Stimulated activated naive B cell treated with anti-CD40 and anti-IgM and Interleukin-4, amounts not matched to agents 10 μg/mL and 1 μg/mL and 100 μg/mL, for 72 hours (primary cell): ENCODE measurements around the gene CYP11A1.

ENCODE experiments used
- ATAC-seq, 2 donors: fragments of 150-1000 bp; cut with Tn5 transposase; replicated peaks; 2 replicates each; pipeline ENCODE4 v1.10.0; 2021; ENCODE audit warnings: moderate library complexity in 1 of 2
- DNase-seq: peaks from one replicate; pipeline ENCODE4 v3.0.0; 2021
- H3K27ac Mint-ChIP-seq: one replicate; pipeline ENCODE4 v1.8.0; 2022; ENCODE audit warnings: mild to moderate bottlenecking, mixed read lengths
- H3K27me3 Mint-ChIP-seq, 2 donors: one replicate each; pipeline ENCODE4 v1.8.0; 2022; ENCODE audit warnings: mixed read lengths in 2 of 2
- H3K36me3 Mint-ChIP-seq, 2 donors: one replicate each; pipeline ENCODE4 v1.8.0; 2022; ENCODE audit warnings: mixed read lengths in 2 of 2, mild to moderate bottlenecking in 1 of 2
- H3K4me1 Mint-ChIP-seq, 2 donors: one replicate each; pipeline ENCODE4 v1.8.0; 2022; ENCODE audit warnings: mixed read lengths in 2 of 2, mild to moderate bottlenecking in 1 of 2
- H3K4me3 Mint-ChIP-seq, 2 donors: one replicate each; pipeline ENCODE4 v1.8.0; 2022; ENCODE audit warnings: mild to moderate bottlenecking in 2 of 2, mixed read lengths in 2 of 2, moderate library complexity in 1 of 2
- H3K9me3 Mint-ChIP-seq, 2 donors: one replicate each; pipeline ENCODE4 v1.8.0; 2022; ENCODE audit warnings: mixed read lengths in 2 of 2, mild to moderate bottlenecking in 1 of 2

Gene CYP11A1

DNA sequence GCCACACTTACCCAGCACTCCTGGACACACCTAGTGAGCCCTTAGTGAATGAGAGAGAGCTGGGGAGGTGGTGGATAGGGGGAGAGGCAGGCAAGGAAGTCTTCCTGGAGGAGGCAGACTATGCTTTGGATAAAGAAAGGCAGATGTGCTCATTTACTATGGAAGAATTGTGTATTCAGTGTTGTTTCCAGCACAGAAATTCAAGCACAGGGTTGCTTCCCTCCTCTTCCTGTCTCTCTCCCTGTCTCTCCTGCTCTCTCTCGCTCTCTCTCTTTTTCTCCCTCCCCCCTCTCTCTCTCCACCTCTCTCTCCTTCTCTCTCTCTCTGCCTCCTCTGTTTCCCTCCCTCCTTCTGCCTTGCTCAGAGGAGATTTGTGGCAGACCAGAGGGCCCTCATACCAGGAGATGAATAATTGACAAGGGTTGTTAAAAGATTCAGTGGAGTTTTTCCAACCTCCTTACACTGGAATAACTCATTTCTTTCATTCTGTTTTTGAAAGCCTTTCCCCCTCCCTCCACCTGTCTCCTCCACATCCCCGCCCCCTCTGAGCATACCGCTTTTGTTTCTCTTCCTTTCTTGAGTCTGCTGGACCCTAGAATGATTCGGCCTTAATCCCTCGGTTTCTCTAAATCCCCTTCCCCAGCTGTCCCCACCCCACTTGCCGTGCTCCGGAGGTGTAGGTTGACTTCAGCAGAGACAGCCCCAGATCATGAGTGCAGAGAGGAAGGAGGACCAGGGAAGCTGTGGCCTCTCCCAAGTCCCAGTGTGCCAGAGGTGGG lies 65.7 kb downstream of the CYP11A1 start:
- no peak for DNase-seq
- H3K4me1 Mint-ChIP-seq = no peaks in the 10 kb centered on the region
- no peak overlapping the region for H3K4me3 Mint-ChIP-seq
- ATAC-seq = no peak
- H3K27me3 Mint-ChIP-seq = peaks cover 70 to 74% of the 10 kb centered on the region in 2 donors
- no peak overlapping the region for H3K27ac Mint-ChIP-seq
- H3K36me3 Mint-ChIP-seq = no peaks in the 10 kb centered on the region
- no peaks in the 10 kb centered on the region for H3K9me3 Mint-ChIP-seq

DNA sequence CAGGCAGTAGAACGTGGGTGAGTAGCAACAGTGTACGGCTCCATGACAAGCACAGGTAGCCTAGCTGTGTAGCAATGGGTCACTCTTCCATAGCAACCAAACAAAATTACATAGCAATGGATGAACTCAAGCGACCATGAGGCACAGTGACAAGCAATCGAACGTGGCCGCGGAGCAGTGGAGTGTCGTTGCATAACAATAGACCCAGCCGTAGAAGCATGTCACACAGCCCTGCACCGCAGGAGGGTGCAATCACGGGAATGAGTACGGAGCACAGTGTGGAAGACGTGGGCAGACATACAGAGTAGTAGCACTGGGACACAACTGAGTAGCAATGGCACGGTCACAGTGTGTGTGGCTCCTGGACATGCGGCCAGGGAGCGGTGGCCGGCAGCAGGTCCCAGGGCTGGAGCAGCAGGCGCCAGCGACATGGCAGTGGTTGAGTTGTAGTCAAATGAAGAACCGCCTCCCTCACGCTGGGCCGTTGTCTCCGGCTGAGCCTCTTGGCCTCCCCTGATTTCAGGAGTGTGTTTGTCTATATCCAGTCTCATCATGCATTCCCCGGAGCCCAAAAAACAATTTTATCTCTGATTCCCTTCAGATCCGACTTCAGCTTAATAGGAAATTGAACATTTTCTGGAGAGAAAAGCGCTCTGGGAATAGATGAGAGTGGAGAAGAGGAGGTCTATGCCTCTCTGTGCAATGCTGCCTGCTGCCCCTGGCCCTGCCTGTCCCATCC lies 67.2 kb downstream of the CYP11A1 start:
- ATAC-seq = no peak
- H3K36me3 Mint-ChIP-seq = no peaks in the 10 kb centered on the region
- no peaks in the 10 kb centered on the region for H3K9me3 Mint-ChIP-seq
- no peak overlapping the region for H3K27ac Mint-ChIP-seq
- no peak overlapping the region for H3K4me3 Mint-ChIP-seq
- H3K27me3 Mint-ChIP-seq = peaks cover 58 to 61% of the 10 kb centered on the region in 2 donors
- no peak for DNase-seq
- H3K4me1 Mint-ChIP-seq = no peaks in the 10 kb centered on the region

DNA sequence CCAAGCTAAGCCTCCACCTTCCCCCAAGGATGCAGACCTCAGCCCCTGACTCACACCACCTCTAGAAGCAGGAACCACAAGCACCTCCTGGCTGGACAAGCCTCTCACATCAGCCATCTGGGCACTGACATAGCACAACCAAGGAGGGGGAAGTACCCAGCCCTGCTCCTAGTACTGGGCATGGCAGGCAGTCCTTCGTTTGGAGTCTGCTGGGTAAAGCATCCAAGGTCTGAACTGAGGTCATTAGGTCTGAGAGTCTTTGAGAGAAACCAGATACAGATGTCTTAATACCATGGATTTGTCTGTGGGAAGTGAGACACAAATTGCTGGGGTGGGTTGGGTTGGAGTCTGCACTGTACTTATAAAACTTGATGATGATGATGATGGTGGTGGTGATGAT lies 69.6 kb downstream of the CYP11A1 start:
- Mint-ChIP-seq H3K27me3 (peaks cover 46 to 53% of the 10 kb centered on the region in 2 donors), H3K36me3 (no peaks in the 10 kb centered on the region), H3K4me3 (no peak overlapping the region), H3K4me1 (no peaks in the 10 kb centered on the region), H3K27ac (no peak overlapping the region), H3K9me3 (no peaks in the 10 kb centered on the region)
- ATAC-seq = no peak
- no peak for DNase-seq

DNA sequence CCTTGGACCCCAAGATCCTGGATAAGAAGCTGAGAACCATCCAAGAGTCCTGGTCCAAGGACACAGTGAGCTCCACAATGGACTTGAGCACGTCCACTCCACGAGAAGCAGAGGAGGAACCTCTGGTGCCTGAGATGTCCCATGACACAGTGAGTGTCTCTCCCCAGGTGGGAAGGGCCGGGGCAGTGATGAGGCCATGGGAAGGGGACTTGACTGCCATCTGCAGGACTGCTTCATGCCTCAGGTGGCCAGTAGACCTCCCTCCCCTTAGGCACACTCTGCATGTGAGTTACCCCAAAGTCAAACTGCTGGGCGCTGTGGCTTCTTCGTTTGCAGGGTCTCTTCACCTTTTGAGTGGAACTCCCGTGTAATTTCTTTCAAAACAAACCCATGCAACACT lies 71.6 kb downstream of the CYP11A1 start:
- Mint-ChIP-seq H3K27me3 (peaks cover 39 to 51% of the 10 kb centered on the region in 2 donors), H3K4me3 (no peak overlapping the region), H3K27ac (no peak overlapping the region), H3K4me1 (peaks cover 6 to 10% of the 10 kb centered on the region in 2 donors), H3K9me3 (peaks cover 2 to 4% of the 10 kb centered on the region in 2 donors), H3K36me3 (peaks cover 0 to 4% of the 10 kb centered on the region in 2 donors)
- ATAC-seq (no peak), DNase-seq (no peak)

DNA sequence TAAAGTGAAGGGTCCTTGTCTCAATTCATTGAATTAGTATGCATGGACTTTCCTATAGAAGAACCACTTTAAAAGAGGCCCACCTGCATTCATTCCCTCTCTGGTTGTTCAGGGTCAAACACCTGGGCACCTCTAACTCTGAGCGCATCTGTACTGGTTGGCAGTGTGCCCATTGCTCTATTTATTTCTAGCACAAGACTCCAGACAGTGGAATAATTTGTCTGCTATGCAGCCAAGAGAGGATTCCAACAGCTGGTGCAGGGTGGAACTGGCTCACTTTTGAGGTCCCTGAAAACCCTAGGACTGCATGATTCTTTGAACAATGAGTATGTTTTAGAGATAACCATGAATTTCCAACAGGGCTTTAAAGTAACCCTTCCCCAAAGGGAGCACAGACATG lies 73.4 kb downstream of the CYP11A1 start:
- ATAC-seq (no peak), DNase-seq (no peak)
- Mint-ChIP-seq H3K4me3 (no peak overlapping the region), H3K36me3 (peaks cover 0 to 4% of the 10 kb centered on the region in 2 donors), H3K27me3 (peaks cover 33 to 36% of the 10 kb centered on the region in 2 donors), H3K27ac (no peak overlapping the region), H3K4me1 (peaks cover 9 to 16% of the 10 kb centered on the region in 2 donors), H3K9me3 (peaks cover 4% of the 10 kb centered on the region in 2 donors)

DNA sequence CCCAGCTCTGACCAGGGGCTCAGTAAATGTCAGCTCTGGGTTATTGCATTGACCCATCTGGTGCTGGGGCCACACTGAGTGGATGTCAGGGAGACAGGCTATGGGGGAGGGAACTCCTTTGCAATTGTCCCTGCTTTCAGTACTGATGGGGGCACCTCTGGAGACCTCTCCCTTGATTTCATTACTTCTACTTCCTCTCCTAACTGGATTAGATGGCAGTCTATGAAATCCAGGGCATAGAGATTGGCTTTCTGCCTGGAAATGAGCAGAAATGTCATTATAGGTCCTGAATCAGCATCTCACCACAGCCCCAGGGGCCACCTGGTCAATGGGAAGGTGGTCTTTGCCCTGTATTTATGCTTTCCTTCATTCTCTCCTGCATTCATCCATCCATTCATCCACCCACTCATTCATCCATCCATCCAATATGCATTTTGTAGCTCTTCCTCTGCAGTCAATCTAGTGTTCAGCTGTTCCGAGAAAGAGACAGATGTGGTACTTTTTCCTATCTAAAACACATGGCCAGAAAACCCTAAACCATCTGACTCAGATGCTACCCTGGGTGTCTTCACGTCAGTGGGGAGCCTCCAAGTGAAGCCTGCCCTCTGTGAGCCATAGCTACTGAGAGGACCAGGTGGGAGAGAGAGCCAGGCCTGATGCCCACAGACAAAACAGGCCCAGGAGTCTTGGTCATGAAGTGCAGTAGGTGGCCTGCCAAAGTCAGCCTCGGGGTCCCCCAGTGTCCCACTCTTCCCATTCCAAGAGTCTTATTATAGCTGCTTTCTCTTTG lies 74.2 kb downstream of the CYP11A1 start:
- ATAC-seq (no peak), DNase-seq (no peak)
- H3K27ac Mint-ChIP-seq = no peak overlapping the region
- H3K27me3 Mint-ChIP-seq = peaks cover 38 to 40% of the 10 kb centered on the region in 2 donors
- peaks cover 0 to 4% of the 10 kb centered on the region in 2 donors for H3K36me3 Mint-ChIP-seq
- H3K4me1 Mint-ChIP-seq = peaks cover 9 to 16% of the 10 kb centered on the region in 2 donors
- H3K4me3 Mint-ChIP-seq = no peak overlapping the region
- peaks cover 4% of the 10 kb centered on the region in 2 donors for H3K9me3 Mint-ChIP-seq

DNA sequence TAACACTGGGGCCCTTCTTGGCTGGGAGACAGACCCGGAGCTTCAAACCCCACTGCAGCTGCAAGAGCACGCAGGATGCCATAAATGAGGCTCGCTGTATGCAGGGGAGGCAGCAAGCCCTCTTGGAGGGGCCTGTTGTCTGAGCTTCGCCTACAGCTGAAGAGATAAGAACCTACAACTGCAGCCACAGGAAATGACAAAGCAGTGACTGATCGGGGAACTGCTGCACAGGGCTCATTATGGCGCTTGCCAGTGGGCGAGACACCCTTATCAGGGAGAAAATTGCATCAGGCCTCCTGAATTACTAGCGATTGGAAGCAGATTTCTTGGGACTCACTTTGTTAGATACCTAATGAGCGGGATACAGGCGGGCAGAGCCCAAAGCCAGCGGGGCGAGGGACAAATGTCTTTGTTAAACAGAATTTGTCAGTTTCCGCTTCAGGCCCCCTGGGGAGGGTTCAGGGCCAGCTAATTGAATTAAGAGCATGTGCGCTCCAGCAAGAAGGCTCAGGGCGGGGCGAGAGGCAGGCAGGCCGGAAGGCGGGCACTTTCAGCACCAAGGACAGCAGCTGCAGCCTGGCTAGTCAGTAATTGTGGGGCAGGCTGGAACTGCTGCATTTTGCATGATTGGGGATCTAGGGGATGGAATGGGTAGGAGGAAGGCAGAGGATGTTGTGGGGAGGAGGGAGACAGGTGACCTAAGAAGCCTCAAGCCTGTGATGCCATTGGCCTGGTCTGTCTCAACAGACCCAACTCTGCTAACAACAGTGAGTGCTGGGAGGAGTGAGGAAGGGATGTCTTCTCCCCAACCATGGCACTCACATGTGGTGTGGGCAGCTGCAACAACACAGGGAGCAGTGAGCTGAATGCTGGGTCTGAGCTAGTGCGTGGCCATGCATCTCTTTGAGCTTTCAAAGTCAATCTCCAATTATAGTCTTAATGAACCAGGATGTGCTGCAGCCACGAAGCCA lies 76.1 kb downstream of the CYP11A1 start:
- DNase-seq = peak; percentile 39
- Mint-ChIP-seq H3K4me3 (peak overlapping the region; percentile 5 to 23), H3K27ac (peak overlapping the region; percentile 67), H3K4me1 (peaks cover 9 to 16% of the 10 kb centered on the region in 2 donors), H3K27me3 (peaks cover 50 to 51% of the 10 kb centered on the region in 2 donors), H3K36me3 (peaks cover 0 to 4% of the 10 kb centered on the region in 2 donors), H3K9me3 (peaks cover 4% of the 10 kb centered on the region in 2 donors)
- ATAC-seq = peak; percentile 74 to 75

DNA sequence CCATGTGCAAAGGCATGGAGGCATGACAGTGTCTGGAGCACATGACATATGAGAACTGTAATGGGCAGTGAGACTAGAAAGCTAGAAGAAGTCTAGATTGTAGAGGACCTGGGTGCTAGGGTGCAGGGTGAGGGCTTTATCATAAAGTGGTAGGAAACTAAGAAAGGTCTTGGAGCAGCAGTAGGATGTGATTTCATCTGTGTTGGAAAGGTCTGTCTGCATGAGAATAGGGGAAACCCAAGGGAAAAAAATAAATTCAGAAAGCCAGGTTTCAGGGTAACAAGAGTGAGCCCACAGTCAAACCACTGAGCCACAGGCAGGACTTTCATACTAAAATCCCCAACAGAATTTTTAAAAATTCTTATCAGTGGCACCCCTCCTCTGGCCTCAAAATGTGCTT lies 76.8 kb downstream of the CYP11A1 start:
- ATAC-seq (peak; percentile 13 to 24), DNase-seq (no peak)
- Mint-ChIP-seq H3K9me3 (peaks cover 4% of the 10 kb centered on the region in 2 donors), H3K27me3 (peaks cover 50 to 58% of the 10 kb centered on the region in 2 donors), H3K36me3 (peaks cover 0 to 4% of the 10 kb centered on the region in 2 donors), H3K4me1 (peaks cover 9 to 16% of the 10 kb centered on the region in 2 donors), H3K27ac (no peak overlapping the region), H3K4me3 (no peak overlapping the region)

DNA sequence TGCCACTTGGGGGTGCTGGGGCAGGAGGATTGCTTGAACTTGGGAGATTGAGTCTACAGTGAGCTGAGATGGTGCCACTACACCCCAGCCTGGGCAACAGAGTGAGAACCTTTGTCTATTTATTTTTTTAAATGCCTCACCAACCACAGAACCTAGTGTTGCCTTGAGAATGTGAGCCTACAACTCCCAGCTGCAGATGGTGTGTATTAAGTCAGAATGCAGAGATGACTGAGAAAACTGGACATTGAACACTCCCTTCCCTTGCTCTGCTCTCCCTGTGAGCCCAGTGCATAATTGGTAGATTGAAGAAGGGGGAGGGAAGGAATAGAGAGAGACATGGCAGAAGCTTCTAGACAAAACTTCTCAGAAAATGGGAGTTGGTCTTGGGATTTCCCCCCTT lies 77.8 kb downstream of the CYP11A1 start:
- Mint-ChIP-seq H3K9me3 (peaks cover 4% of the 10 kb centered on the region in 2 donors), H3K4me1 (peaks cover 9 to 16% of the 10 kb centered on the region in 2 donors), H3K27ac (no peak overlapping the region), H3K4me3 (no peak overlapping the region), H3K36me3 (peaks cover 0 to 4% of the 10 kb centered on the region in 2 donors), H3K27me3 (peaks cover 42 to 49% of the 10 kb centered on the region in 2 donors)
- ATAC-seq (peak in 1 of 2 donors; percentile 15), DNase-seq (no peak)
